Medulla oblongata (tissue), 1 donor: ENCODE results near the gene PNMA1.
"Not testable (repeated sequence)": the region's sequence is repeated elsewhere in the genome, so short reads cannot be mapped to it uniquely, and the experiment has no call there.

Experiments used
- DNase-seq: peaks from one replicate; pipeline ENCODE4 v3.0.0-alpha.2; 2015; ENCODE audit errors: extremely low spot score

PNMA1 gene

GRCh38 chr14:73717266-73717665 lies 3.1 kb upstream of the PNMA1 start:
- no peak for DNase-seq

GRCh38 chr14:73715707-73716106 lies 1.5 kb upstream of the PNMA1 start:
- no peak for DNase-seq

GRCh38 chr14:73714656-73715081 lies 485 bp upstream of the PNMA1 start:
- DNase-seq = peak; percentile 51

- DNase-seq = peak; percentile 56
These were observed 880 bp downstream of the PNMA1 start for GRCh38 chr14:73713206-73713802.

GRCh38 chr14:73712540-73713180 lies 1.5 kb downstream of the PNMA1 start:
- DNase-seq = peak; percentile 40

- DNase-seq = no peak
These were observed 2.1 kb downstream of the PNMA1 start for GRCh38 chr14:73712071-73712506.

- DNase-seq = no peak
These were observed 3.4 kb downstream of the PNMA1 start for GRCh38 chr14:73710737-73711136.

- no peak for DNase-seq
These were observed 4.2 kb downstream of the PNMA1 start for GRCh38 chr14:73709904-73710469.

- not testable (repeated sequence) for DNase-seq
These were observed 6.1 kb downstream of the PNMA1 start for GRCh38 chr14:73708076-73708475.

GRCh38 chr14:73700325-73700724 lies 13.9 kb downstream of the PNMA1 start:
- DNase-seq = no peak

- DNase-seq = no peak
These were observed 17.5 kb downstream of the PNMA1 start for GRCh38 chr14:73696466-73697400.

GRCh38 chr14:73695997-73696396 lies 18.2 kb downstream of the PNMA1 start:
- no peak for DNase-seq

GRCh38 chr14:73695082-73695481 lies 19.1 kb downstream of the PNMA1 start:
- no peak for DNase-seq

GRCh38 chr14:73694083-73694482 lies 20.1 kb downstream of the PNMA1 start:
- no peak for DNase-seq

GRCh38 chr14:73686901-73687300 lies 27.3 kb downstream of the PNMA1 start:
- no peak for DNase-seq

- no peak for DNase-seq
These were observed 28.9 kb downstream of the PNMA1 start for GRCh38 chr14:73685328-73685727.

- DNase-seq = no peak
These were observed 29.6 kb downstream of the PNMA1 start for GRCh38 chr14:73684627-73685026.

GRCh38 chr14:73680821-73681220 lies 33.4 kb downstream of the PNMA1 start:
- DNase-seq = no peak

- DNase-seq = no peak
These were observed 35.5 kb downstream of the PNMA1 start for GRCh38 chr14:73678698-73679097.

GRCh38 chr14:73674986-73675385 lies 39.2 kb downstream of the PNMA1 start:
- DNase-seq = no peak

- DNase-seq = no peak
These were observed 46.3 kb downstream of the PNMA1 start for GRCh38 chr14:73667854-73668253.

- no peak for DNase-seq
These were observed 47.6 kb downstream of the PNMA1 start for GRCh38 chr14:73666583-73666982.
